DOHH2 (cell line): ENCODE results near the gene PRPF40A.

Source experiments
- H3F3A ChIP-seq: fragments of 200-600 bp; sonication (generic), shearing (Covaris generic); 2 replicates; pipeline ENCODE4 v1.6.0; 2016; ENCODE audit warnings: antibody characterized with exemption, mild to moderate bottlenecking; ENCODE audit not compliant: control insufficient read depth, insufficient read depth
- H3K27ac ChIP-seq: fragments of 200-600 bp; sonication (generic); 2 replicates; pipeline ENCODE4 v1.5.1; 2014; ENCODE audit warnings: low read depth, mild to moderate bottlenecking, low read length, moderate library complexity
- H3K27me3 ChIP-seq: fragments of 200-600 bp; sonication (generic); 2 replicates; pipeline ENCODE4 v1.6.1; 2014; ENCODE audit warnings: mild to moderate bottlenecking, low read length, mixed read lengths; ENCODE audit not compliant: control insufficient read depth
- H3K36me3 ChIP-seq: fragments of 200-600 bp; sonication (generic); 2 replicates; pipeline ENCODE4 v1.6.1; 2014; ENCODE audit warnings: mild to moderate bottlenecking, low read length, moderate library complexity, mixed read lengths; ENCODE audit not compliant: control insufficient read depth
- H3K4me1 ChIP-seq: fragments of 200-600 bp; sonication (generic); 2 replicates; pipeline ENCODE4 v1.6.1; 2014; ENCODE audit warnings: mild to moderate bottlenecking, low read length, mixed read lengths; ENCODE audit not compliant: control insufficient read depth
- H3K4me2 ChIP-seq: fragments of 200-600 bp; sonication (generic); 2 replicates; pipeline ENCODE4 v1.6.0; 2014; ENCODE audit warnings: mild to moderate bottlenecking, low read length, moderate library complexity
- H3K4me3 ChIP-seq: fragments of 200-600 bp; sonication (generic); 2 replicates; pipeline ENCODE4 v1.5.1; 2014; ENCODE audit warnings: mild to moderate bottlenecking, low read length, mixed read lengths
- H3K79me2 ChIP-seq: fragments of 200-600 bp; sonication (generic); 2 replicates; pipeline ENCODE4 v1.6.1; 2014; ENCODE audit warnings: mild to moderate bottlenecking, low read length, mixed read lengths; ENCODE audit not compliant: control insufficient read depth
- H3K9me2 ChIP-seq: fragments of 200-600 bp; sonication (generic); replicated peaks from 2 replicates; pipeline ENCODE4 v1.6.1; 2014; ENCODE audit warnings: mild to moderate bottlenecking, low read length, mixed read lengths; ENCODE audit not compliant: control insufficient read depth
- H3K9me3 ChIP-seq: fragments of 200-600 bp; sonication (generic); 2 replicates; pipeline ENCODE4 v1.6.1; 2014; ENCODE audit warnings: antibody characterized with exemption, low read length, mixed read lengths; ENCODE audit not compliant: control insufficient read depth, insufficient read depth
- H4K20me1 ChIP-seq: fragments of 200-600 bp; sonication (generic); 2 replicates; pipeline ENCODE4 v1.6.0; 2014; ENCODE audit warnings: low read depth, mild to moderate bottlenecking, antibody characterized with exemption, low read length, moderate library complexity; ENCODE audit not compliant: control insufficient read depth, insufficient read depth
- CTCF ChIP-seq: fragments of 200-600 bp; sonication (generic); IDR thresholded peaks from one replicate; pipeline ENCODE4 v1.5.1; 2014; ENCODE audit warnings: antibody characterized with exemption, mild to moderate bottlenecking, low read depth, low read length; ENCODE audit not compliant: poor library complexity, severe bottlenecking
- EZH2phosphoT487 ChIP-seq: fragments of 200-600 bp; sonication (generic); IDR thresholded peaks from 2 replicates; pipeline ENCODE4 v1.6.1; 2017; ENCODE audit warnings: borderline replicate concordance, mild to moderate bottlenecking, antibody characterized with exemption, low read length, moderate library complexity, mixed read lengths

The PRPF40A gene

GRCh38 chr2:152762202-152762601, 44.9 kb upstream of the PRPF40A start:
- H3K36me3 ChIP-seq, result peaks cover 49% of the 10 kb centered on the region
- no peak overlapping the region for H3K4me3 ChIP-seq
- H3K9me3 ChIP-seq, result no peaks in the 10 kb centered on the region
- H3K27ac ChIP-seq, result no peak overlapping the region
- H3K79me2 ChIP-seq, result no peaks in the 10 kb centered on the region
- H4K20me1 ChIP-seq, result no peaks in the 10 kb centered on the region
- H3K4me1 ChIP-seq, result no peaks in the 10 kb centered on the region
- no peak overlapping the region for H3K4me2 ChIP-seq
- no peak for TF ChIP-seq CTCF
- no peak for TF ChIP-seq EZH2phosphoT487
- no peaks in the 10 kb centered on the region for H3F3A ChIP-seq
- H3K9me2 ChIP-seq, result no peaks in the 10 kb centered on the region
- H3K27me3 ChIP-seq, result no peaks in the 10 kb centered on the region

GRCh38 chr2:152761214-152761613, 44.0 kb upstream of the PRPF40A start:
- Histone ChIP-seq H3K27me3 (no peaks in the 10 kb centered on the region), H3K27ac (no peak overlapping the region), H3F3A (no peaks in the 10 kb centered on the region), H3K79me2 (no peaks in the 10 kb centered on the region), H3K4me1 (no peaks in the 10 kb centered on the region), H3K4me3 (no peak overlapping the region), H3K9me3 (no peaks in the 10 kb centered on the region), H4K20me1 (no peaks in the 10 kb centered on the region), H3K4me2 (no peak overlapping the region), H3K36me3 (peaks cover 59% of the 10 kb centered on the region), H3K9me2 (no peaks in the 10 kb centered on the region)
- TF ChIP-seq EZH2phosphoT487 (no peak), CTCF (no peak)

- H3K79me2 ChIP-seq, result no peaks in the 10 kb centered on the region
- no peaks in the 10 kb centered on the region for H3K27me3 ChIP-seq
- no peaks in the 10 kb centered on the region for H3K4me1 ChIP-seq
- H3K9me2 ChIP-seq, result no peaks in the 10 kb centered on the region
- H3K9me3 ChIP-seq, result no peaks in the 10 kb centered on the region
- H3K4me3 ChIP-seq, result no peak overlapping the region
- TF ChIP-seq CTCF (no peak), EZH2phosphoT487 (no peak)
- H3F3A ChIP-seq, result no peaks in the 10 kb centered on the region
- no peak overlapping the region for H3K4me2 ChIP-seq
- no peaks in the 10 kb centered on the region for H4K20me1 ChIP-seq
- no peak overlapping the region for H3K27ac ChIP-seq
- H3K36me3 ChIP-seq, result peaks cover 72% of the 10 kb centered on the region
These were observed 42.2 kb upstream of the PRPF40A start for GRCh38 chr2:152759290-152760072.
